Panc1 (cell line): Measurements from ENCODE around the gene ZAR1. TPM values are rescaled to one million over a fixed set of nuclear protein-coding genes. Genes with fewer than 3 reads are reported as not detected.

Experiments
- ATAC-seq: fragments of 200-7000 bp; cut with Tn5 transposase; 2 replicates; pipeline ENCODE4 v1.9.1; 2020; ENCODE audit warnings: mild to moderate bottlenecking, moderate library complexity
- BruUV-seq: library from RNA; stranded (reverse); fragments of 400-500 nt; replicated peaks from 2 replicates; lab custom pipeline; 2021; lab: Mats Ljungman, UMichigan
- CTCF ChIA-PET: fragments of 300-600 bp; sonication (Branson Sonifier 250); formaldehyde crosslinking; loops from one replicate; lab custom pipeline; 2022; ENCODE audit warnings: antibody characterized with exemption; lab: Charles Lee
- POLR2A ChIA-PET: fragments of 300-600 bp; sonication (Branson Sonifier 250); formaldehyde crosslinking; loops from one replicate; lab custom pipeline; 2022; ENCODE audit warnings: antibody characterized with exemption; lab: Charles Lee
- DNase-seq: peaks from one replicate; pipeline ENCODE4 v3.0.0-alpha.2; 2010; ENCODE audit warnings: low read depth, low spot score
- H3K27ac ChIP-seq: 2 replicates; pipeline ENCODE4 v1.5.1; 2011; ENCODE audit warnings: mild to moderate bottlenecking, low read length, inconsistent platforms
- H3K27me3 ChIP-seq: fragments of 200-500 bp; sonication (Bioruptor generic); 2 replicates; pipeline ENCODE4 v1.6.0; 2014; ENCODE audit warnings: low read length, inconsistent platforms; ENCODE audit not compliant: control insufficient read depth, insufficient read depth
- H3K36me3 ChIP-seq: fragments of 200-500 bp; sonication (Bioruptor generic); 2 replicates; pipeline ENCODE4 v1.5.1; 2014; ENCODE audit warnings: inconsistent platforms, mild to moderate bottlenecking, low read length, moderate library complexity; ENCODE audit not compliant: control insufficient read depth, insufficient read depth
- H3K4me1 ChIP-seq: 2 replicates; pipeline ENCODE4 v1.5.1; 2011; ENCODE audit warnings: inconsistent platforms, mild to moderate bottlenecking, low read length, moderate library complexity; ENCODE audit not compliant: control insufficient read depth, insufficient read depth
- H3K4me3 ChIP-seq, 2 experiments: 2 replicates each; pipeline ENCODE4 v1.5.1; 2011 to 2012; ENCODE audit warnings: low read depth in 2 of 2, low read length in 2 of 2, mild to moderate bottlenecking in 2 of 2, inconsistent platforms in 1 of 2, moderate library complexity in 1 of 2
- H3K9me3 ChIP-seq: fragments of 200-500 bp; sonication (Bioruptor generic); 2 replicates; pipeline ENCODE4 v1.5.1; 2014; ENCODE audit warnings: low read depth, mild to moderate bottlenecking, inconsistent platforms, low read length, moderate library complexity; ENCODE audit not compliant: control insufficient read depth, insufficient read depth
- CTCF ChIP-seq: fragments of 450-650 bp; IDR thresholded peaks from 2 replicates; pipeline ENCODE4 v1.5.1; 2017; ENCODE audit warnings: mild to moderate bottlenecking
- POLR2AphosphoS5 ChIP-seq: IDR thresholded peaks from 2 replicates; pipeline ENCODE4 v1.6.1; 2012; ENCODE audit warnings: mild to moderate bottlenecking, low read depth, low read length, moderate library complexity
- SIN3A ChIP-seq: IDR thresholded peaks from 2 replicates; pipeline ENCODE4 v1.6.1; 2012; ENCODE audit warnings: low read depth, mild to moderate bottlenecking, low read length, moderate library complexity, borderline replicate concordance; ENCODE audit not compliant: insufficient read depth
- TCF7L2 ChIP-seq: IDR thresholded peaks from 2 replicates; pipeline ENCODE4 v1.6.1; 2011; ENCODE audit warnings: mild to moderate bottlenecking, low read depth, low read length, inconsistent platforms
- in situ Hi-C: cut with HindIII; loops from 2 replicates; pipeline ENCODE4 v1.10.0; 2016; ENCODE audit warnings: low sequenced_read_pairs, low pct_unique_long_range_greater_than_20kb
- intact Hi-C: fragments of 100-400 bp; cut with micrococcal nuclease; formaldehyde crosslinking; loops from one replicate; pipeline ENCODE4 v1.10.0; 2022; ENCODE audit not compliant: unreplicated experiment
- total RNA-seq: library from RNA; stranded (reverse); gene quantifications from one replicate; pipeline ENCODE4 v1.2.1, GENCODE V29; 2021; ENCODE audit not compliant: unreplicated experiment
- TF ChIP-seq, protein P1 (sequence below), 2 experiments: IDR thresholded peaks; 2 replicates each; pipeline ENCODE4 v1.6.1; 2011 to 2012; ENCODE audit warnings: low read depth in 2 of 2, control low read depth in 1 of 2, low read length in 1 of 2, mild to moderate bottlenecking in 1 of 2, moderate library complexity in 1 of 2; ENCODE audit not compliant: insufficient read depth in 1 of 2

The ZAR1 gene
- total RNA-seq, 1 experiment from 2014 or later, result not detected

- in situ Hi-C loops (no loop called here), intact Hi-C loops (no loop called here)
- ATAC-seq, result no peak
- no peak for DNase-seq
- no TSS peak for BruUV-seq
- Histone ChIP-seq H3K27ac (no peak overlapping the region), H3K9me3 (no peaks in the 10 kb centered on the region), H3K27me3 (no peaks in the 10 kb centered on the region), H3K36me3 (no peaks in the 10 kb centered on the region), H3K4me3 (no peak overlapping the region), H3K4me1 (no peaks in the 10 kb centered on the region)
- TF ChIP-seq CTCF (no peak), POLR2AphosphoS5 (no peak), TCF7L2 (no peak), SIN3A (no peak)
- TF ChIP-seq, protein P1, sequence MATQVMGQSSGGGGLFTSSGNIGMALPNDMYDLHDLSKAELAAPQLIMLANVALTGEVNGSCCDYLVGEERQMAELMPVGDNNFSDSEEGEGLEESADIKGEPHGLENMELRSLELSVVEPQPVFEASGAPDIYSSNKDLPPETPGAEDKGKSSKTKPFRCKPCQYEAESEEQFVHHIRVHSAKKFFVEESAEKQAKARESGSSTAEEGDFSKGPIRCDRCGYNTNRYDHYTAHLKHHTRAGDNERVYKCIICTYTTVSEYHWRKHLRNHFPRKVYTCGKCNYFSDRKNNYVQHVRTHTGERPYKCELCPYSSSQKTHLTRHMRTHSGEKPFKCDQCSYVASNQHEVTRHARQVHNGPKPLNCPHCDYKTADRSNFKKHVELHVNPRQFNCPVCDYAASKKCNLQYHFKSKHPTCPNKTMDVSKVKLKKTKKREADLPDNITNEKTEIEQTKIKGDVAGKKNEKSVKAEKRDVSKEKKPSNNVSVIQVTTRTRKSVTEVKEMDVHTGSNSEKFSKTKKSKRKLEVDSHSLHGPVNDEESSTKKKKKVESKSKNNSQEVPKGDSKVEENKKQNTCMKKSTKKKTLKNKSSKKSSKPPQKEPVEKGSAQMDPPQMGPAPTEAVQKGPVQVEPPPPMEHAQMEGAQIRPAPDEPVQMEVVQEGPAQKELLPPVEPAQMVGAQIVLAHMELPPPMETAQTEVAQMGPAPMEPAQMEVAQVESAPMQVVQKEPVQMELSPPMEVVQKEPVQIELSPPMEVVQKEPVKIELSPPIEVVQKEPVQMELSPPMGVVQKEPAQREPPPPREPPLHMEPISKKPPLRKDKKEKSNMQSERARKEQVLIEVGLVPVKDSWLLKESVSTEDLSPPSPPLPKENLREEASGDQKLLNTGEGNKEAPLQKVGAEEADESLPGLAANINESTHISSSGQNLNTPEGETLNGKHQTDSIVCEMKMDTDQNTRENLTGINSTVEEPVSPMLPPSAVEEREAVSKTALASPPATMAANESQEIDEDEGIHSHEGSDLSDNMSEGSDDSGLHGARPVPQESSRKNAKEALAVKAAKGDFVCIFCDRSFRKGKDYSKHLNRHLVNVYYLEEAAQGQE (IDR thresholded peaks at IDR 0.05; ENCODE audit: insufficient read depth in 1 of 2, low read depth in 2 of 2, low read length in 1 of 2), result no peak
- ChIA-PET POLR2A (no interaction called here), CTCF (no interaction called here)
These were observed 19.9 kb upstream of the ZAR1 start for GRCh38 chr4:48470137-48470536.

- POLR2A ChIA-PET, result no interaction called here
- intact Hi-C loops, result no loop called here
These were observed 19.5 kb upstream of the ZAR1 start for GRCh38 chr4:48470570-48470969.

More at GRCh38 chr4:48470570-48470969, 19.5 kb upstream of the ZAR1 start:
- BruUV-seq, result no TSS peak
- in situ Hi-C loops, result no loop called here
- TF ChIP-seq SIN3A (no peak), TCF7L2 (no peak), POLR2AphosphoS5 (no peak), CTCF (no peak)
- TF ChIP-seq, protein P1 (IDR thresholded peaks at IDR 0.05; ENCODE audit: insufficient read depth in 1 of 2, low read depth in 2 of 2, low read length in 1 of 2), result no peak
- ATAC-seq (no peak), DNase-seq (no peak)
- H3K36me3 ChIP-seq, result no peaks in the 10 kb centered on the region
- no peaks in the 10 kb centered on the region for H3K4me1 ChIP-seq
- CTCF ChIA-PET, result no interaction called here
- no peak overlapping the region for H3K27ac ChIP-seq
- H3K27me3 ChIP-seq, result no peaks in the 10 kb centered on the region
- no peaks in the 10 kb centered on the region for H3K9me3 ChIP-seq
- no peak overlapping the region for H3K4me3 ChIP-seq
